ENCODE measurements around the gene CCDC149. TPM values are rescaled to one million over a fixed set of nuclear protein-coding genes. Genes with fewer than 3 reads are reported as not detected.

Gene CCDC149
- total and polyA plus RNA-seq, 2 of the 4 experiments (the other 2 are of a cell fraction), result 6.7 to 7.0 TPM

- no peak overlapping the region for H3K4ac ChIP-seq (ENCODE audit: low read depth, low read length)
- no peaks in the 10 kb centered on the region for H3K4me1 ChIP-seq (ENCODE audit: control insufficient read depth, insufficient read depth, low read length)
- intact Hi-C loops (cut with micrococcal nuclease) (no loop called here), in situ Hi-C loops (cut with MboI; ENCODE audit: low sequenced_read_pairs) (no loop called here), dilution Hi-C loops (cut with HindIII; ENCODE audit: low sequenced_read_pairs, unreplicated experiment) (no loop called here)
- no peak overlapping the region for H2BK20ac ChIP-seq (ENCODE audit: low read depth, low read length)
- H4K8ac ChIP-seq (ENCODE audit: low read depth in 2 of 2, low read length in 2 of 2), result no peak overlapping the region
- H3K9me1 ChIP-seq (ENCODE audit: insufficient read depth, low read length), result no peaks in the 10 kb centered on the region
- H2AK5ac ChIP-seq (ENCODE audit: low read depth, low read length), result no peak overlapping the region
- no peaks in the 10 kb centered on the region for H4K20me1 ChIP-seq (ENCODE audit: insufficient read depth, low read length)
- no peak overlapping the region for H4K91ac ChIP-seq (ENCODE audit: insufficient read depth, low read depth, low read length)
- no peak overlapping the region for H2BK5ac ChIP-seq (ENCODE audit: low read depth, low read length, poor library complexity, severe bottlenecking)
- H4K5ac ChIP-seq (ENCODE audit: low read depth, low read length), result no peak overlapping the region
- WGBS, 2 experiments (ENCODE audit: extremely low coverage in 2 of 2, insufficient read length in 1 of 2), result 83% methylated on average over 1 of the region's 9 CpGs; no CpG with 5 or more reads in 1 of the 2 experiments
- H3K27ac ChIP-seq (ENCODE audit: insufficient read depth, low read length), result no peak overlapping the region
- H3K23ac ChIP-seq (ENCODE audit: low read depth, low read length), result no peak overlapping the region
- H3K27me3 ChIP-seq (ENCODE audit: control insufficient read depth, insufficient read depth, low read length), result no peaks in the 10 kb centered on the region
- ChIA-PET POLR2A (ENCODE audit: unreplicated experiment) (no interaction called here), CTCF (interaction anchor here (0.6 kb wide), 1 partner anchor 347 kb away, joined by 3 read pairs; no protein-coding TSS in a partner anchor)
- H2AFZ ChIP-seq (replicated peaks; ENCODE audit: low read length, poor library complexity), result no peak overlapping the region
- DNase-seq (no peak), ATAC-seq (ENCODE audit: low read depth) (no peak)
- H2BK120ac ChIP-seq (ENCODE audit: low read depth, low read length), result no peak overlapping the region
- H3K4me2 ChIP-seq (ENCODE audit: low read depth, low read length), result no peak overlapping the region
- H3K9me3 ChIP-seq (ENCODE audit: control insufficient read depth, insufficient read depth, low read length), result peaks cover 20% of the 10 kb centered on the region
- H3K18ac ChIP-seq (ENCODE audit: low read depth, low read length), result no peak overlapping the region
- H3K56ac ChIP-seq (ENCODE audit: extremely low read depth, insufficient read depth, low read length), result no peak overlapping the region
- H2BK15ac ChIP-seq (ENCODE audit: low read depth, low read length), result no peak overlapping the region
- peaks cover 8% of the 10 kb centered on the region; the same call in 1 of the 2 replicates for H3K36me3 ChIP-seq (ENCODE audit: control insufficient read depth, insufficient read depth, low read length)
- no TSS peak for BruUV-seq (replicated peaks)
- no peak overlapping the region for H3K4me3 ChIP-seq (ENCODE audit: insufficient read depth, low read depth, low read length)
- H2AK9ac ChIP-seq (replicated peaks; ENCODE audit: low read depth, low read length, poor library complexity), result no peak overlapping the region
- H3K14ac ChIP-seq (replicated peaks; ENCODE audit: low read depth, low read length), result no peak overlapping the region
- no peak for TF ChIP-seq USF2 (IDR thresholded peaks at IDR 0.05; ENCODE audit: low read depth, low read length)
- TF ChIP-seq MAFK (IDR thresholded peaks at IDR 0.05; ENCODE audit: low read depth, low read length), result no peak
- no peak for TF ChIP-seq RAD21 (IDR thresholded peaks at IDR 0.05; ENCODE audit: low read length)
- TF ChIP-seq RFX5 (IDR thresholded peaks at IDR 0.05; ENCODE audit: low read depth, low read length), result no peak
- no peak for TF ChIP-seq NFE2L2 (IDR thresholded peaks at IDR 0.05; ENCODE audit: low read depth, low read length)
- no peak for TF ChIP-seq MAZ (IDR thresholded peaks at IDR 0.05; ENCODE audit: borderline replicate concordance, low read depth, low read length)
- TF ChIP-seq CEBPB (IDR thresholded peaks at IDR 0.05; ENCODE audit: low read depth, low read length), result no peak
- TF ChIP-seq RCOR1 (IDR thresholded peaks at IDR 0.05; ENCODE audit: insufficient replicate concordance, low read length), result no peak
- no peak for TF ChIP-seq MXI1 (IDR thresholded peaks at IDR 0.05; ENCODE audit: borderline replicate concordance, low read depth, low read length)
- TF ChIP-seq POLR2A (IDR thresholded peaks at IDR 0.05; ENCODE audit: low read depth, low read length), result no peak
- TF ChIP-seq ELK1 (IDR thresholded peaks at IDR 0.05; ENCODE audit: borderline replicate concordance, low read depth, low read length), result no peak
- TF ChIP-seq BHLHE40 (IDR thresholded peaks at IDR 0.05; ENCODE audit: low read depth, low read length), result no peak
- TF ChIP-seq FOS (IDR thresholded peaks at IDR 0.05; ENCODE audit: low read depth, low read length), result no peak
- H3K79me1 ChIP-seq (ENCODE audit: low read depth in 1 of 2, low read length in 2 of 2), result no peaks in the 10 kb centered on the region; a peak in 1 of 4 replicates
- no peak overlapping the region for H3K9ac ChIP-seq (ENCODE audit: low read depth, low read length)
Observed at GRCh38 chr4:24867766-24868296, 45.0 kb downstream of the CCDC149 start.

All from IMR-90 (cell line).